ENCODE data around the gene NLRP14.

Gene NLRP14

DNA sequence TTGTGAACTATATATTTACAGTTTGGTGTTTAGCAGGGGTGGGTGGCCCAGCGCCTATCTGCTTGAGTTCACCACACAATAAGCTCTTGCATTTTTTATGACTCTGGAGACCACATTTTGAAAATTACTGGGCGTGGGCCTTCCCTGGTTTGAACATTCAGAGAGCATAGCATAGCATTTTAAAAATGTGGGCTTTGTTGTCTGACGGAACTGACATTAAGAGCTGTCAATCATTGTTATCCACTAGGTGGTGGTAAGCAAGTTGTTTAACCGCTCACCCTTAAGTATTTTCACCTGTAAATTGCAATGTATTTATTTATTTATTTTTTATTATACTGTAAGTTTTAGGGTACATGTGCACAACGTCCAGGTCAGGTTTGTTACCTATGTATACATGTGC is 1.0 kb downstream of the NLRP14 start:
- DNase-seq (ENCODE audit: low read depth, low spot score) = no peak
- H3K4me3 ChIP-seq (ENCODE audit: low read depth, low read length) = no peak overlapping the region
- in situ Hi-C loops (cut with HindIII; ENCODE audit: low sequenced_read_pairs) = no loop called here
- TF ChIP-seq CTCF (IDR thresholded peaks at IDR 0.05; ENCODE audit: low read depth, low read length) = no peak

DNA sequence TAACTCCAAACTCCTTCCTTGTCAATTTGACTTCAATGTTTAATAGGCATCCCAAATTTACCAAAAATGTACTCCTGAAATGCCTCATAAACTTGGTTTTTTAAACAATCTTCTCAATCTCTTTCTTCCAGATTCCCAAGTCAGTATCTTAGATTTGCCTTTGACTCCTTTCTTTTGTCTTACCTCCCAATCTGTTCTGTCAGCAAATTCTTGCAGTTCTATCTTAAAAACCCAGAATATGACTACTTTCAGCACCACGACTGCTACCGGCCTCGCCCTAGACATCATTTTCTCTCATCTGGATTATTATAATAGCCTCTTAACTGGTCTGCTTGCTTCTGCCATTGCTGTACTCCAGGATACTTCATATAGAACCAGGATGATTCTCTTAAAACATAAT is 7.9 kb downstream of the NLRP14 start:
- no peak for TF ChIP-seq CTCF (IDR thresholded peaks at IDR 0.05; ENCODE audit: low read depth, low read length)
- in situ Hi-C loops (cut with HindIII; ENCODE audit: low sequenced_read_pairs) = no loop called here

GRCh38 chr11:7030836-7031235 is 10.6 kb downstream of the NLRP14 start:
- H3K4me3 ChIP-seq (ENCODE audit: low read depth, low read length) = no peak overlapping the region
- no peak for TF ChIP-seq CTCF (IDR thresholded peaks at IDR 0.05; ENCODE audit: low read depth, low read length)
- in situ Hi-C loops (cut with HindIII; ENCODE audit: low sequenced_read_pairs) = no loop called here
- DNase-seq (ENCODE audit: low read depth, low spot score) = no peak

More for the DNA sequence above, 7.9 kb downstream of the NLRP14 start:
- no peak overlapping the region for H3K4me3 ChIP-seq (ENCODE audit: low read depth, low read length)
- DNase-seq (ENCODE audit: low read depth, low spot score) = no peak

DNA sequence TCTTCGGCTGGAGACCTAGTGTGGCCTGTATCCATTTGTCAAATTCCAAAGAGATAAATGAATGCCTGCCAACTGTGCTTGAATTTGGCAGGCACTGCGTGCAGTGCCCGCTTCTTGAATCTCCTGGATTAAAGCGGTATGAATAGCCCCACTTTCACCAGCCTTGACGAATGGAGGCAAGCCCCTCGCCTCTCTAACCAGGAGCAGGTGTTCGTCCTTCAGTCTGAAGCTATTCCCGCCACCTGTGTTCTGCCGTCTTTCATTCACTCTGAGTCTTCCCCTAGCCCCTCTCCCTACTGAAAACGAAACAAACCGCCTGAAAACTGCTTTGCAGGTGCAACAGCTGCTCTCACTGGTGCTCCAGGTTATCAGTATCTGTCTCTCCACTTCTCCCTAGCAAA is 11.2 kb downstream of the NLRP14 start:
- no peak overlapping the region for H3K4me3 ChIP-seq (ENCODE audit: low read depth, low read length)
- DNase-seq (ENCODE audit: low read depth, low spot score) = no peak
- TF ChIP-seq CTCF (IDR thresholded peaks at IDR 0.05; ENCODE audit: low read depth, low read length) = no peak
- in situ Hi-C loops (cut with HindIII; ENCODE audit: low sequenced_read_pairs) = no loop called here

- no peak overlapping the region for H3K4me3 ChIP-seq (ENCODE audit: low read depth, low read length)
- in situ Hi-C loops (cut with HindIII; ENCODE audit: low sequenced_read_pairs) = no loop called here
- no peak for DNase-seq (ENCODE audit: low read depth, low spot score)
- no peak for TF ChIP-seq CTCF (IDR thresholded peaks at IDR 0.05; ENCODE audit: low read depth, low read length)
These were observed 12.4 kb downstream of the NLRP14 start for GRCh38 chr11:7032692-7033091.

DNA sequence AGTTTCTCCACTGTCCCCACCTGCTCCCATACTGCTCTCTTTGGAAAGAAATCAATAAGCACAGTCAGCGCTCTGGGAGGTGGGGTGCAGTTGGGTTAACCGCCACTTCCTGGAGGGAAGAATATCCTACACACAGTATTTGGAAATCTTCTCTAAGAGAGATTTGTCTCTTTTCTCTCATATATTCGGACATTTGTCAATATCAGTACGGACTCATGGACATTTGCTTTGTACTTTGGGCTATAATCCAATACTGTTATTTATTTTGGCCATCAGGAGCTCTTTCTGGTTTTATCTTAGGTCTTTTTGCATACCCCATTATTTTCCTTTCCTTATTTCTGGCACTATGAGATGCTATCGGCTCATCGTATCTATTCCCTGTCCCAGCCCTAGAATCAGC is 13.7 kb downstream of the NLRP14 start:
- no peak overlapping the region for H3K4me3 ChIP-seq (ENCODE audit: low read depth, low read length)
- TF ChIP-seq CTCF (IDR thresholded peaks at IDR 0.05; ENCODE audit: low read depth, low read length) = no peak
- in situ Hi-C loops (cut with HindIII; ENCODE audit: low sequenced_read_pairs) = no loop called here
- DNase-seq (ENCODE audit: low read depth, low spot score) = no peak
